ENCODE measurements around the gene MICOS13.
A peak's percentile ranks its signal among the peaks of the same experiment; 100 is the strongest.

MICOS13 gene

GRCh38 chr19:5687360-5688198 lies 7.3 kb upstream of the MICOS13 start:
- DNase-seq = no peak

GRCh38 chr19:5686647-5687359 lies 6.5 kb upstream of the MICOS13 start:
- DNase-seq = peak; percentile 100

GRCh38 chr19:5686326-5686646 lies 6.0 kb upstream of the MICOS13 start:
- no peak for DNase-seq

GRCh38 chr19:5684694-5685430 lies 4.5 kb upstream of the MICOS13 start:
- no peak for DNase-seq

GRCh38 chr19:5683177-5683886 lies 3.0 kb upstream of the MICOS13 start:
- no peak for DNase-seq

GRCh38 chr19:5682107-5682482 lies 1.8 kb upstream of the MICOS13 start:
- DNase-seq = no peak

GRCh38 chr19:5681391-5682106 lies 1.2 kb upstream of the MICOS13 start:
- no peak for DNase-seq

- DNase-seq = no peak
These were observed 256 bp downstream of the MICOS13 start for GRCh38 chr19:5680084-5680436.

GRCh38 chr19:5679289-5680083 lies 830 bp downstream of the MICOS13 start:
- DNase-seq = no peak

GRCh38 chr19:5678071-5678718 lies 2.1 kb downstream of the MICOS13 start:
- no peak for DNase-seq

GRCh38 chr19:5677580-5677979 lies 2.7 kb downstream of the MICOS13 start:
- DNase-seq = no peak

GRCh38 chr19:5677136-5677535 lies 3.2 kb downstream of the MICOS13 start:
- no peak for DNase-seq

GRCh38 chr19:5676772-5677105 lies 3.6 kb downstream of the MICOS13 start:
- DNase-seq = no peak

GRCh38 chr19:5676105-5676771 lies 4.1 kb downstream of the MICOS13 start:
- no peak for DNase-seq

- DNase-seq = no peak
These were observed 5.6 kb downstream of the MICOS13 start for GRCh38 chr19:5674714-5675113.

GRCh38 chr19:5673752-5674151 lies 6.6 kb downstream of the MICOS13 start:
- DNase-seq = no peak

- DNase-seq = no peak
These were observed 7.4 kb downstream of the MICOS13 start for GRCh38 chr19:5672708-5673459.

- no peak for DNase-seq
These were observed 8.7 kb downstream of the MICOS13 start for GRCh38 chr19:5671600-5671999.

- no peak for DNase-seq
These were observed 11.1 kb downstream of the MICOS13 start for GRCh38 chr19:5669212-5669611.

- no peak for DNase-seq
These were observed 12.5 kb downstream of the MICOS13 start for GRCh38 chr19:5667751-5668271.

All from activated CD8-positive, alpha-beta memory T cell treated with anti-CD3 and anti-CD28 coated beads for 24 hours (primary cell).